ENCODE results near the gene CZIB.

GRCh38 chr1:53174971-53175913 is 45.2 kb downstream of the CZIB start:
- TF ChIP-seq, protein P1, sequence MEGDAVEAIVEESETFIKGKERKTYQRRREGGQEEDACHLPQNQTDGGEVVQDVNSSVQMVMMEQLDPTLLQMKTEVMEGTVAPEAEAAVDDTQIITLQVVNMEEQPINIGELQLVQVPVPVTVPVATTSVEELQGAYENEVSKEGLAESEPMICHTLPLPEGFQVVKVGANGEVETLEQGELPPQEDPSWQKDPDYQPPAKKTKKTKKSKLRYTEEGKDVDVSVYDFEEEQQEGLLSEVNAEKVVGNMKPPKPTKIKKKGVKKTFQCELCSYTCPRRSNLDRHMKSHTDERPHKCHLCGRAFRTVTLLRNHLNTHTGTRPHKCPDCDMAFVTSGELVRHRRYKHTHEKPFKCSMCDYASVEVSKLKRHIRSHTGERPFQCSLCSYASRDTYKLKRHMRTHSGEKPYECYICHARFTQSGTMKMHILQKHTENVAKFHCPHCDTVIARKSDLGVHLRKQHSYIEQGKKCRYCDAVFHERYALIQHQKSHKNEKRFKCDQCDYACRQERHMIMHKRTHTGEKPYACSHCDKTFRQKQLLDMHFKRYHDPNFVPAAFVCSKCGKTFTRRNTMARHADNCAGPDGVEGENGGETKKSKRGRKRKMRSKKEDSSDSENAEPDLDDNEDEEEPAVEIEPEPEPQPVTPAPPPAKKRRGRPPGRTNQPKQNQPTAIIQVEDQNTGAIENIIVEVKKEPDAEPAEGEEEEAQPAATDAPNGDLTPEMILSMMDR (IDR thresholded peaks at IDR 0.05; ENCODE audit: low read depth, low read length), result no peak
- no peak for TF ChIP-seq POLR2A (IDR thresholded peaks at IDR 0.05; ENCODE audit: extremely low read depth, insufficient read length)

Measured in NB4 (cell line).